CD1c-positive myeloid dendritic cell (primary cell): ENCODE data around the gene UBE2Q1.

ENCODE experiments used
- DNase-seq: peaks from one replicate; pipeline ENCODE4 v3.0.0-alpha.2; 2016; ENCODE audit errors: extremely low spot score

UBE2Q1 gene

GRCh38 chr1:154557939-154558719 lies at the start of gene UBE2Q1:
Gene UBE2Q1 (minus strand): TSS chr1:154558662. CDS start chr1:154558553, 109 bp downstream.
- peak; percentile 72 for DNase-seq

GRCh38 chr1:154607609-154608396 lies 49.3 kb upstream of the UBE2Q1 start, which contains the start of gene ADAR:
Gene ADAR (minus strand): TSS chr1:154608186. CDS start chr1:154608006, 180 bp downstream.
- peak; percentile 98 for DNase-seq

GRCh38 chr1:154607106-154607608 lies 48.7 kb upstream of the UBE2Q1 start:
- DNase-seq, result peak; percentile 17

- peak; percentile 38 for DNase-seq
Observed at GRCh38 chr1:154605534-154605933, 47.1 kb upstream of the UBE2Q1 start.

DNA sequence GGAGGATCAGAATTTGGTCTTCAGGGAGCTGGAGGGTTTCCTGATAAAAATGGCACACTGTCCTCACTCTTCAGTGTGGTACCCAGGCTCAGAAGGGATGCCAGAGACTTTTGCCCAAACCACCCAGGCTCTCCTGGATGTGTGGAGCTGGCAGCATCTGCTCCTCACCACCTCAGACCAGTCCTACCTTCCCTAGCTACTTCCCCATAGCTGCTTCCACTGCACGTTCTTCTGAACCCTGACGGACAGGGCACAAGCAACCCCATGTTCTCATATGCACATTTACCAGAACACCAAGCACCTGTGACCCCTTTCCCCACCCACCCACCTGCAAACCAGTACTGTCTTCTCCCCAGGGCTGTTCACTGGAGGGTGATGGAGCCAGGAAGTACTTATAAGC lies 44.9 kb upstream of the UBE2Q1 start:
- DNase-seq, result no peak

GRCh38 chr1:154599658-154600057 lies 41.2 kb upstream of the UBE2Q1 start:
- no peak for DNase-seq

DNA sequence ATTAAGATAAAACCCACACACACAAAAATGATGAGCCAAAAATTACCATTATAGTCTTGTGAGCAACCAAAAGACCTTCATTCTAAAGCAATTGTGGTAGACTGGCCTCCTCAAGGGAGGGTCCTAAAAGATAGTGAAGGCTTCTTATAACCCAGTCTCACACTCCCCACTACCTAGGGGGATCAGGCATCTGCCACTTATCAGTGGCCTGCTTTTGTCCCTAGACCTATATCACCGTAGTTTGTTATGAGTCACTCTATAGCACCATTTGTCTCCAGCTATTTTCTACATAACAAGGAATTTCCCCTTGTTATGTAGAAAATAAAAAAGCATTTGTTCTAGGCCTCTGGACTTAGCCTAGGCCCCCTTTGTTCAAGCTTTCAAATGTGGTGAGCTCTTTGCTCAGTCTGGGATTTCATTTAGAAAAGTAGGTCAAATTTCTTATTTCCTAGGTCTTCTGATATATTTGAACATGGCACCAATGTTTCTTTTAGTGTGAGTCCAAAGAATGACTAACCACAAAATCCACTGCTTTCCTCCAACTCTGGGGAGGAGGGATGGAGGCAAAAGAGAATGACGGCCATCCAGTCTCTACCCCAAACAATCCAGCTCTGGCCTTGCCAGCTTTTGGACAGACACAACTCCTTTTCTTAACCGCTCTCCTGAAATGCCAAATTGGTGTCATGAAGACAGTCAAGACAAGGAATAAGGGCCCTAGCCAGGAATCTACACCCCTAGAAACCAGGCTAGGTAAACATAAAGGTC lies 40.6 kb upstream of the UBE2Q1 start:
- DNase-seq, result no peak

DNA sequence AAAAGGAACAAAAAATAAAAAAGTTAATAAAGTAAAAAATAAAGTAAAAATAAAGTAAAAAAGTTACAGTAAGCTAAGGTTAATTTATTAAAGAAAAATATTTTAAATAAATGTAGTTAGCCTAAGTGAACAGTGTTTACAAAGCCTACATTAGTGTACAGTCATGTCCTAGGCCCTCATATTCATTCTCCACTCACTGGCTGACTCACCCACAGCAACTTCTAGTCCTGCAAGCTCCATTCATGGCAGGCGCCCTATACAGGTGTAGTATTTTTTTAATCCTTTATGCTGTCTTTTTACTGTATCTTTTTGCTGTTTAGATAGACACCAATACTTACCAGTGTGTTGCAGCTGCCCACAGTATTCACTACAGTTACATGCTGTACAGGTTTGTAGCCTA lies 37.2 kb upstream of the UBE2Q1 start:
- DNase-seq, result no peak

- DNase-seq, result no peak
Observed at GRCh38 chr1:154594811-154595210, 36.3 kb upstream of the UBE2Q1 start.

DNA sequence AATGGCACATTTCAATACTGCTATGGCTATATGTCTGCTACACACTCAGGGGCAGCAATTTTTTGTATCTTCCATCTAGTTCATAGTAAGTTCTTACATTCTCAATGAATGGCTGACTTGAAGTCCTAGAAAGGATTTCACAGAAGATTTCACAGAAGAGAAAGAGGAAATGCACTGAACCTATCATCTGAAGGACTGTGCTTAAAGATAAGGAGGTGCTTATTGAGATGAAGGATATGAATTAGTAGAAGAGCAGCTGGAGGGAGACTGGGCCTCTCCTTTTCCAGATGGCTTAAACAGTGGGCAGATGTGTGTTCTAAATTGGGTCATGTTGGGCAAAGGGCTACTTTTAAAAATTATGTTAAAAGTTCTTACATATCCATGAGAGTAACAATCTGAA lies 34.9 kb upstream of the UBE2Q1 start:
- DNase-seq, result no peak

- no peak for DNase-seq
Observed at GRCh38 chr1:154591206-154591605, 32.7 kb upstream of the UBE2Q1 start.

GRCh38 chr1:154590756-154591155 lies 32.3 kb upstream of the UBE2Q1 start:
- no peak for DNase-seq

- DNase-seq, result no peak
Observed at GRCh38 chr1:154589780-154590179, 31.3 kb upstream of the UBE2Q1 start.

- DNase-seq, result no peak
Observed at GRCh38 chr1:154586641-154587040, 28.2 kb upstream of the UBE2Q1 start.

DNA sequence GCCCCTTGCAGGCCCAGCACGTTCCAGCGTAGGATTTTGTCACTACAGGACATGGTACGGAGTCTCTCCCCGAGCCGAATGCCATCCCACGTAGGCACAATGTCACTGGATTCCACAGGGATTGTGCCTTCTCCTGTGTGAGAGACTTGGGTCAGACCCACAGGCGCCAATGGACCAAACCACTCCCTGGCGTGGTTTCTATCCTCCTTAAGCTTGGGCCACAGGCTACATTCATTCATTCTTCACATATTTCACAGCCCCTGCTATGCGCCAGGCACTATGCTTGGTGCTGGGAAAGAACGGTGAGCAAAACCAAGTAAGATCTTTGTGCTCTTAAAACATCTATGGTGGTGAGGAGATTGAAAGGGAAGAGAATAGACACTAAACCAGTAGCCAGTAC lies 27.8 kb upstream of the UBE2Q1 start:
- no peak for DNase-seq

- DNase-seq, result no peak
Observed at GRCh38 chr1:154584267-154584994, 26.0 kb upstream of the UBE2Q1 start.

- DNase-seq, result no peak
Observed at GRCh38 chr1:154583773-154584172, 25.3 kb upstream of the UBE2Q1 start.

DNA sequence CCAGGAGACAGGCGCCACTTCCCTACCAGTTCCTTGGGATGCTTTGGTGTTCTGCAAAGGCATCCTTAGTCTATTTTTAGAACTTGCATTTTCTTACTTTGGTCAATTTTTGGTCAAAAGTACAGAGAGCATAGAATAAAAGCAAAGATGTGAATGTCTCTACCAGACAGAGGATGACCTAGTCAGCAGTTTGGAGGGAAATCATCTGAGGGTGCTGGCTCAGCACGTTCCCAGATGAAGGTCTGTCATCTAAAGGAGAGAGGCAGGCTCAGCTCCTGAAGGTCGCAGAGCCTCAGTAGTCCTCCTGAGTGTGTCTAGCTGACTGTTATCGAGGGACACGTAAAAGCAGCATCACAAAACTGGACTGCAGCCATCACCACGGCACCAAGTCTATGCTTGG lies 24.4 kb upstream of the UBE2Q1 start:
- DNase-seq, result no peak

GRCh38 chr1:154581766-154582165 lies 23.3 kb upstream of the UBE2Q1 start:
- DNase-seq, result no peak

GRCh38 chr1:154579374-154579773 lies 20.9 kb upstream of the UBE2Q1 start:
- no peak for DNase-seq

GRCh38 chr1:154578058-154578418 lies 19.6 kb upstream of the UBE2Q1 start:
- DNase-seq, result no peak
